Renal cortex interstitium (tissue), 11 donors: ENCODE data around the gene LHPP. TPM values are rescaled to one million over a fixed set of nuclear protein-coding genes. Genes with fewer than 3 reads are reported as not detected.

Experiments
- DNase-seq, 11 donors: peaks; one replicate each; pipeline ENCODE4 v3.0.0-alpha.2; 2013; ENCODE audit warnings: low read depth in 9 of 11, low spot score in 4 of 11; ENCODE audit errors: extremely low read depth in 1 of 11
- polyA plus RNA-seq, 3 donors: library from polyadenylated mRNA; unstranded; fragments of 120-200 nt; gene quantifications; one replicate each; pipeline ENCODE4 v1.2.1, GENCODE V29; 2013; ENCODE audit not compliant: insufficient read length in 3 of 3

LHPP gene
- polyA plus RNA-seq, 3 donors, result 16.5 to 24.8 (median 22.0) TPM

- DNase-seq, result no peak
Observed at GRCh38 chr10:124650263-124650662, 188.6 kb downstream of the LHPP start.

- no peak for DNase-seq
Observed at GRCh38 chr10:124650820-124651401, 189.3 kb downstream of the LHPP start.

- no peak for DNase-seq
Observed at GRCh38 chr10:124651402-124651891, 189.8 kb downstream of the LHPP start.

GRCh38 chr10:124652200-124652599, 190.6 kb downstream of the LHPP start:
- no peak for DNase-seq

- DNase-seq, result no peak
Observed at GRCh38 chr10:124652701-124653100, 191.1 kb downstream of the LHPP start.

GRCh38 chr10:124653311-124653710, 191.7 kb downstream of the LHPP start:
- no peak for DNase-seq

- no peak for DNase-seq
Observed at GRCh38 chr10:124653811-124654651, 192.4 kb downstream of the LHPP start.

- no peak for DNase-seq
Observed at GRCh38 chr10:124654686-124655085, 193.1 kb downstream of the LHPP start.

- no peak for DNase-seq
Observed at GRCh38 chr10:124655191-124656112, 193.8 kb downstream of the LHPP start.

GRCh38 chr10:124656113-124656490, 194.5 kb downstream of the LHPP start:
- no peak for DNase-seq

- no peak for DNase-seq
Observed at GRCh38 chr10:124656541-124656940, 194.9 kb downstream of the LHPP start.

- no peak for DNase-seq
Observed at GRCh38 chr10:124657806-124658205, 196.2 kb downstream of the LHPP start.

GRCh38 chr10:124658591-124659242, 197.1 kb downstream of the LHPP start:
- no peak for DNase-seq

- DNase-seq, result no peak
Observed at GRCh38 chr10:124659380-124659779, 197.8 kb downstream of the LHPP start.

- DNase-seq, result no peak
Observed at GRCh38 chr10:124660404-124661125, 198.9 kb downstream of the LHPP start.

- DNase-seq, result no peak
Observed at GRCh38 chr10:124661660-124662180, 200.1 kb downstream of the LHPP start.

- DNase-seq, result no peak
Observed at GRCh38 chr10:124663228-124663627, 201.6 kb downstream of the LHPP start.
